ENCODE measurements around the gene TNRC6B. TPM values are rescaled to one million over a fixed set of nuclear protein-coding genes. Genes with fewer than 3 reads are reported as not detected.

Gene TNRC6B
- polyA plus RNA-seq, 3 donors = 7.2 to 16.5 (median 11.8) TPM

DNA sequence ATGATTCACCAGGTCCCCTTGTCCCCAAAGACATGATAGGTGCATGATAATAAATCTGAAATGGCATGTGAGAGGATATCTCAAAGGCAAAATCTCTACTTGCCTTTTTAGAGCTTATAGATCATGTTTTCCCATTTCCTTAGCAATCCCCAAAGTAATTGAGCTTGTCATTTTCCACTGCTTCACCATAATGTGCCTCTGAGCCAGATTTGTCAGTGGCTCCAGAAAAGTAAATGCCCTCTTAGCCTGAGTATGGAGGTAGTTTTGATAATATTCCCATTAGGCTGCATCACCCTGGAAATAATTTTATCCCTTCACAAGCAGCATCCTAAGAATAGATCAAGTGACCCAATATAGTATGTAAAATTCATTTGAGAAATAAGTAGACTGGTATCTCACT is 131.9 kb downstream of the TNRC6B start:
- Histone ChIP-seq H2AFZ (ENCODE audit: insufficient read depth, low read depth, low read length, poor library complexity, severe bottlenecking) (no peak overlapping the region), H3K9me3 (replicated peaks in 1 of 2; ENCODE audit: control insufficient read depth in 1 of 2, insufficient read depth in 1 of 2, low read length in 2 of 2) (no peaks in the 10 kb centered on the region), H3K4me3 (replicated peaks in 1 of 3; ENCODE audit: low read depth in 2 of 3, low read length in 3 of 3) (no peak overlapping the region), H4K20me1 (ENCODE audit: insufficient read depth, low read length) (peaks cover 37% of the 10 kb centered on the region), H3K27me3 (ENCODE audit: control insufficient read depth in 2 of 2, insufficient read depth in 2 of 2, low read length in 2 of 2) (no peaks in the 10 kb centered on the region), H3K36me3 (replicated peaks in 1 of 2; ENCODE audit: control insufficient read depth in 1 of 2, insufficient read depth in 2 of 2, low read length in 2 of 2) (peaks cover 80 to 97% of the 10 kb centered on the region in 2 donors), H3K4me2 (replicated peaks; ENCODE audit: extremely low read depth, low read length, poor library complexity, severe bottlenecking) (no peak overlapping the region), H3K4me1 (ENCODE audit: control insufficient read depth in 1 of 2, insufficient read depth in 2 of 2, low read length in 2 of 2) (peaks cover 26 to 27% of the 10 kb centered on the region in 2 donors), H3K9ac (ENCODE audit: insufficient read depth, low read length, poor library complexity, severe bottlenecking) (no peak overlapping the region), H3K79me2 (ENCODE audit: insufficient read depth, low read length) (no peaks in the 10 kb centered on the region), H3K27ac (ENCODE audit: low read depth in 1 of 2, low read length in 2 of 2) (no peak overlapping the region)
- TF ChIP-seq, protein P1, sequence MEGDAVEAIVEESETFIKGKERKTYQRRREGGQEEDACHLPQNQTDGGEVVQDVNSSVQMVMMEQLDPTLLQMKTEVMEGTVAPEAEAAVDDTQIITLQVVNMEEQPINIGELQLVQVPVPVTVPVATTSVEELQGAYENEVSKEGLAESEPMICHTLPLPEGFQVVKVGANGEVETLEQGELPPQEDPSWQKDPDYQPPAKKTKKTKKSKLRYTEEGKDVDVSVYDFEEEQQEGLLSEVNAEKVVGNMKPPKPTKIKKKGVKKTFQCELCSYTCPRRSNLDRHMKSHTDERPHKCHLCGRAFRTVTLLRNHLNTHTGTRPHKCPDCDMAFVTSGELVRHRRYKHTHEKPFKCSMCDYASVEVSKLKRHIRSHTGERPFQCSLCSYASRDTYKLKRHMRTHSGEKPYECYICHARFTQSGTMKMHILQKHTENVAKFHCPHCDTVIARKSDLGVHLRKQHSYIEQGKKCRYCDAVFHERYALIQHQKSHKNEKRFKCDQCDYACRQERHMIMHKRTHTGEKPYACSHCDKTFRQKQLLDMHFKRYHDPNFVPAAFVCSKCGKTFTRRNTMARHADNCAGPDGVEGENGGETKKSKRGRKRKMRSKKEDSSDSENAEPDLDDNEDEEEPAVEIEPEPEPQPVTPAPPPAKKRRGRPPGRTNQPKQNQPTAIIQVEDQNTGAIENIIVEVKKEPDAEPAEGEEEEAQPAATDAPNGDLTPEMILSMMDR (IDR thresholded peaks at IDR 0.05) = no peak
- Mint-ChIP-seq H3K27me3 (ENCODE audit: low read depth in 3 of 3) (no peaks in the 10 kb centered on the region), H3K27ac (no peak overlapping the region), H3K4me3 (no peak overlapping the region), H3K4me1 (peaks cover 27% of the 10 kb centered on the region), H3K36me3 (peaks cover 68 to 95% of the 10 kb centered on the region in 2 donors), H3K9me3 (no peaks in the 10 kb centered on the region)
- intact Hi-C loops (cut with micrococcal nuclease) = no loop called here
- DNase-seq = no peak

DNA sequence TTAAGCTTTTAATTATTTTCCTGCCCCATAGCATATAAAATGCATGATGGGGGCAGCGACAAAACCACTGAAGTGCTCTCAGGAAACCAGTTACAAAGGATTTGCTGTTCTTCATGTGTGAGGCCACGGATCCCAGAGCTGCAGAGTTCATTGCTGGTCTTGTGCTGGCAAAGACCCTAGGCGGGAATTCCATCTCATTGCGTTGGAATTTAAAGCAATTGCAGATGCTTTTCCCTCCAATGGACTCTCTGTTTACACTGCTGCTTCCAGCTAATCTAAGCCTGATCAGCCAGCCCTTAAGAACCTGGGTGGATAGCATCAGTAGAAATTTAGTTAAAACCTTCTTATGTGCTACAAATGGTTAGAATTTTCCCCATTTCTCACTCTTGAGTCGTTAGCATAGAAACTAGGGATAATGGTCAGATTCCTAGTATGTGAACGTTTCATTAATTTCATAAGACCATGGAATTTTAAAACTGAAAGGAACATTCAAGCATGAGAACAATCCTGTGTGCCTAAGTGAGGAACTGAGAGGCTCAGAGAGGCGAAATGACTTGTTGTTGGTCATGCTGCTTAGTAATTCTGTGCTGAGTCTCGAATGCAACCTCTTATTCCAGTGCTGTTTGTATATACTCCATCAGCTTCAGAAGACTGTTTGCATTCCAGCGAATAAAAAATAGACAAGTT is 132.5 kb downstream of the TNRC6B start:
- no peak overlapping the region for H2AFZ ChIP-seq (ENCODE audit: insufficient read depth, low read depth, low read length, poor library complexity, severe bottlenecking)
- no peaks in the 10 kb centered on the region for H3K27me3 Mint-ChIP-seq (ENCODE audit: low read depth in 3 of 3)
- H3K4me3 ChIP-seq (replicated peaks in 1 of 3; ENCODE audit: low read depth in 2 of 3, low read length in 3 of 3) = no peak overlapping the region
- H3K9ac ChIP-seq (ENCODE audit: insufficient read depth, low read length, poor library complexity, severe bottlenecking) = no peak overlapping the region
- H3K4me1 Mint-ChIP-seq = peaks cover 27% of the 10 kb centered on the region
- no peak for DNase-seq
- no peaks in the 10 kb centered on the region for H3K9me3 Mint-ChIP-seq
- H3K4me2 ChIP-seq (replicated peaks; ENCODE audit: extremely low read depth, low read length, poor library complexity, severe bottlenecking) = no peak overlapping the region
- no peak overlapping the region for H3K27ac ChIP-seq (ENCODE audit: low read depth in 1 of 2, low read length in 2 of 2)
- H3K4me1 ChIP-seq (ENCODE audit: control insufficient read depth in 1 of 2, insufficient read depth in 2 of 2, low read length in 2 of 2) = peaks cover 26 to 27% of the 10 kb centered on the region in 2 donors
- H3K27me3 ChIP-seq (ENCODE audit: control insufficient read depth in 2 of 2, insufficient read depth in 2 of 2, low read length in 2 of 2) = no peaks in the 10 kb centered on the region
- no peaks in the 10 kb centered on the region for H3K9me3 ChIP-seq (replicated peaks in 1 of 2; ENCODE audit: control insufficient read depth in 1 of 2, insufficient read depth in 1 of 2, low read length in 2 of 2)
- peaks cover 33% of the 10 kb centered on the region for H4K20me1 ChIP-seq (ENCODE audit: insufficient read depth, low read length)
- WGBS (ENCODE audit: insufficient coverage) = 98% methylated on average over 5 of the region's 9 CpGs
- intact Hi-C loops (cut with micrococcal nuclease) = no loop called here
- TF ChIP-seq, protein P1 (IDR thresholded peaks at IDR 0.05) = no peak
- H3K36me3 ChIP-seq (replicated peaks in 1 of 2; ENCODE audit: control insufficient read depth in 1 of 2, insufficient read depth in 2 of 2, low read length in 2 of 2) = peaks cover 80 to 97% of the 10 kb centered on the region in 2 donors
- no peaks in the 10 kb centered on the region for H3K79me2 ChIP-seq (ENCODE audit: insufficient read depth, low read length)
- no peak overlapping the region for H3K27ac Mint-ChIP-seq
- no peak overlapping the region for H3K4me3 Mint-ChIP-seq
- H3K36me3 Mint-ChIP-seq = peaks cover 66 to 93% of the 10 kb centered on the region in 2 donors
